HG03520 (cell line): ENCODE measurements around the gene GDF2.
A peak's percentile ranks its signal among the peaks of the same experiment; 100 is the strongest.

Experiments used
- ATAC-seq: cut with Tn5 transposase; IDR thresholded peaks from one replicate; pipeline ENCODE4 v1.9.1; 2021; ENCODE audit warnings: mild to moderate bottlenecking, moderate library complexity; ENCODE audit not compliant: unreplicated experiment

The GDF2 gene

GRCh38 chr10:47311193-47311931 lies 10.9 kb upstream of the GDF2 start:
- ATAC-seq = no peak

- ATAC-seq = peak; percentile 63
Measured at GRCh38 chr10:47311932-47312662, 10.2 kb upstream of the GDF2 start.

GRCh38 chr10:47312663-47312995 lies 9.6 kb upstream of the GDF2 start:
- ATAC-seq = no peak

GRCh38 chr10:47314416-47314970 lies 7.8 kb upstream of the GDF2 start:
- no peak for ATAC-seq

GRCh38 chr10:47315421-47315820 lies 6.8 kb upstream of the GDF2 start:
- no peak for ATAC-seq

- no peak for ATAC-seq
Measured at GRCh38 chr10:47316131-47316530, 6.1 kb upstream of the GDF2 start.

- no peak for ATAC-seq
Measured at GRCh38 chr10:47317251-47317650, 5.0 kb upstream of the GDF2 start.

- ATAC-seq = no peak
Measured at GRCh38 chr10:47318706-47319105, 3.5 kb upstream of the GDF2 start.

GRCh38 chr10:47319784-47320183 lies 2.5 kb upstream of the GDF2 start:
- no peak for ATAC-seq

- ATAC-seq = no peak
Measured at GRCh38 chr10:47320812-47321211, 1.4 kb upstream of the GDF2 start.

- ATAC-seq = no peak
Measured at GRCh38 chr10:47321521-47322195, 596 bp upstream of the GDF2 start.

- no peak for ATAC-seq
Measured at GRCh38 chr10:47323087-47323486, 833 bp downstream of the GDF2 start.

GRCh38 chr10:47323636-47324296 lies 1.5 kb downstream of the GDF2 start:
- ATAC-seq = no peak

GRCh38 chr10:47325303-47326291 lies 3.3 kb downstream of the GDF2 start:
- ATAC-seq = no peak

- no peak for ATAC-seq
Measured at GRCh38 chr10:47326306-47326926, 4.2 kb downstream of the GDF2 start.

GRCh38 chr10:47326927-47327330 lies 4.7 kb downstream of the GDF2 start:
- no peak for ATAC-seq

- ATAC-seq = no peak
Measured at GRCh38 chr10:47329855-47330254, 7.6 kb downstream of the GDF2 start.

GRCh38 chr10:47330366-47330765 lies 8.1 kb downstream of the GDF2 start:
- no peak for ATAC-seq

- ATAC-seq = no peak
Measured at GRCh38 chr10:47330804-47331203, 8.6 kb downstream of the GDF2 start.

- no peak for ATAC-seq
Measured at GRCh38 chr10:47331491-47331890, 9.2 kb downstream of the GDF2 start.
